ENCODE results near the gene MCM3AP. TPM values are rescaled to one million over a fixed set of nuclear protein-coding genes. Genes with fewer than 3 reads are reported as not detected.

The MCM3AP gene
- total RNA-seq, 4 donors from 2014 or later: 96.7 to 178 (median 148) TPM

DNA sequence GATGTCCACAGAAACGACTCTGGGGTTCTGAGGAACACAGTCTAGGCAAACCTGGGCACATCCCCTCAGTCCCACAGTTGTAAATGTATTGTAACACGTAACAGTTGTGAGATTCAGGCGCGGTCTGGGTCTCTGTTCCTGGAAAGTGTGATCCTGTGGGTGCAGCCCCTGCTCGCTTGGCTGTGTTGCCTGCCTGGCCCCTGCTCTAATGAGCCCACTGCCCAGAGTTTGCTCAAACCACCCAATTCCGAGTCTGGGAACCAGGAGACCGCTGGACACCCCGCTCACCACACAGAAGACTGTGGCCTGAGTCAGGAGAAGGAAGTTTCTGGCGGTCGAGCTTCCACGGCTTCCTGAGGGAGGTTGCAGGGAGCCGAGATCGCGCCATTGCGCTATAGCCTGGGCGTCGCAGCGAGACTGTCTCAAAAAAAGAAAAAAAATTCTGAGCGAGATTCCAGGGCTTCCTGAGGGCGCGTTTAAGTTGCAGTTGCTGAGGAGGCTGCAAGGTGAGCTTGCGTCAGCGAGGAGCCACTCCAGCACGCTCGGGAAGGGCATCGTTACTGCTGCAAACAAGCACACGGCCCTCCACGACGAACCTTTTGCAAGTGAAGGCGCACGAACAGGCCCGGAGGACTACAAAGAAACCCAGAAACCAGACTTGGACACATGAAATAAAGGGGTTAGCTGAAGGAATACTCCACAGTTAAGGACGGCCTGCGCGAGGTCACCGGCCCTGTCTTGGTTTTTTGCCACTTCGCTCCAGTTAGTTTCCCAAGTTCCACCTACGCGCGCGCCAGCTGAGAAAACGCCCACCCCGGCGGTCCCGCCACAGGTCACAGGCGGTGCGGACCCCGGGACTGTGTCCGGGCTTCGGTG is 37.2 kb upstream of the MCM3AP start:
- Histone ChIP-seq H3K27ac (peak overlapping the region in 2 of 4 donors; percentile 21 to 98), H3K36me3 (peaks cover 0 to 2% (median 0%) of the 10 kb centered on the region in 3 donors), H3K4me1 (peaks cover 0 to 25% (median 7%) of the 10 kb centered on the region in 4 donors), H3K4me3 (peak overlapping the region; percentile 80 to 92 (median 86)), H3K27me3 (no peaks in the 10 kb centered on the region), H3K9me3 (no peaks in the 10 kb centered on the region)
- TF ChIP-seq CTCF (IDR thresholded peaks at IDR 0.05) (no peak), POLR2A (IDR thresholded peaks at IDR 0.05) (no peak)
- no peak for DNase-seq

GRCh38 chr21:46320331-46320801 is 35.0 kb upstream of the MCM3AP start:
- peaks cover 0 to 16% (median 5%) of the 10 kb centered on the region in 4 donors for H3K4me1 ChIP-seq
- no peak for TF ChIP-seq CTCF (IDR thresholded peaks at IDR 0.05)
- TF ChIP-seq POLR2A (IDR thresholded peaks at IDR 0.05): no peak
- no peak for DNase-seq
- H3K27me3 ChIP-seq: no peaks in the 10 kb centered on the region
- H3K36me3 ChIP-seq: no peaks in the 10 kb centered on the region
- no peaks in the 10 kb centered on the region for H3K9me3 ChIP-seq
- H3K27ac ChIP-seq: no peak overlapping the region
- no peak overlapping the region for H3K4me3 ChIP-seq

DNA sequence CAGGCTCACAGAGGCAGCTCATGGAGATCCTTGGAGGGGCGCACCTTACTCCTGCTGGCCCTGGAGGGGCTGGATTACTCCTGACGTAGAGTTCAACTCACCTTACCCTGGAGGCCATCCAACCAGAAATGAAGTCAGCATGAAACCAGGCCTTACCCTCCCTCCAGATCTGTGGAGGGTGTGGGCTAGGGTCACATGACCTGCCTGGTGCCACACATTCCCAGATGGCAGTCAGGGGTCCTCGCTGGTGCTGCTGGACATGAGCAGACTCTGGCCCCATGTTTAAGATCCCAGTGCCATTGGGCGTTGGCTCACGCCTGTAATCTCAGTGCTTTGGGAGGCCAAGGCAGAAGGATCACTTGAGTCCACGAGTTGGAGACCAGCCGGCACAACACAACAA is 33.8 kb upstream of the MCM3AP start:
- no peak for DNase-seq
- Histone ChIP-seq H3K4me1 (peaks cover 0 to 13% (median 5%) of the 10 kb centered on the region in 4 donors), H3K27me3 (no peaks in the 10 kb centered on the region), H3K4me3 (no peak overlapping the region), H3K36me3 (no peaks in the 10 kb centered on the region), H3K9me3 (no peaks in the 10 kb centered on the region), H3K27ac (no peak overlapping the region)
- TF ChIP-seq CTCF (IDR thresholded peaks at IDR 0.05): no peak
- no peak for TF ChIP-seq POLR2A (IDR thresholded peaks at IDR 0.05)

GRCh38 chr21:46318464-46318845 is 33.0 kb upstream of the MCM3AP start:
- no peak for DNase-seq
- Histone ChIP-seq H3K4me3 (no peak overlapping the region), H3K4me1 (peaks cover 0 to 13% (median 5%) of the 10 kb centered on the region in 4 donors), H3K27ac (no peak overlapping the region), H3K9me3 (no peaks in the 10 kb centered on the region), H3K27me3 (no peaks in the 10 kb centered on the region), H3K36me3 (no peaks in the 10 kb centered on the region)
- no peak for TF ChIP-seq POLR2A (IDR thresholded peaks at IDR 0.05)

DNA sequence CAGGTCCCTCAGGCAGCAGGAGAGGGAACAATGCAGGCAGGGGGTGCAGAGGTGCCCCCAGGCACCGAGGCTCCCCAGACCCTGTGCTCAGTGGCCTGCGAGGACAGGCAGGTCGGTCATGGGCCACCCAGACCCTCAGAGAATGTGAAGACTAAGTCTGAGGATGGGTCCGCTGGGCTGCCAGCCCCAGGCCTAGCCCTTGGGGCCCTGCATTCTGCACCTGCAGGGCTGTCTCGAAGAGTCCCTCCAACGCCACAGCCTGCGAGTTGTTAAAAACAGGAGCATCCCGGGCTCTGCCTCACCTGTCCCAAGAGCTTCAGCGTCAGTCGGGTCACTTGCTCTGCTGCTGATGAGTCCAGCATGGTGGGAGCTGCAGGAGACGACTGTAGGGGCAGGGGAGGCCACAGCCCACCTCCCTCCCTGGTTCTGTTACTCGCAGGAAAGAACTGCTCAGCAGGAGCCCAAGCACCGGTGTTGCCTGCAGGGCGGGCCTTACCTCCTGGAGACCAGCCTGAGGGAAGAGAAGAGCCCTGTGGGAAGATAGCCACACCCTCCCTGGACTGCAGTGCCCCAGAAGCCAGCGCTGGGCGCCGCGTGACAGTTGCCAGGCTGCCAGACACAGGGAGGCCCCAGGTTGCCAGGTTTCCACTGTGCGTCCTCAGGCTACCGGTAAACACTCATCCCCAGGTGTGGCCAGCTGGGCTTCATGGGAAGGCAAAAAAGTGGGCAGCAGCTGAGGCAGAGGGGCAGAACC is 32.5 kb upstream of the MCM3AP start:
- peak in 1 of 3 donors; percentile 69 for DNase-seq
- Histone ChIP-seq H3K27me3 (no peaks in the 10 kb centered on the region), H3K36me3 (no peaks in the 10 kb centered on the region), H3K4me1 (peaks cover 0 to 11% (median 3%) of the 10 kb centered on the region in 4 donors), H3K27ac (no peak overlapping the region), H3K9me3 (no peaks in the 10 kb centered on the region), H3K4me3 (no peak overlapping the region)
- no peak for TF ChIP-seq CTCF (IDR thresholded peaks at IDR 0.05)
- no peak for TF ChIP-seq POLR2A (IDR thresholded peaks at IDR 0.05)

Measured in Peyer's patch (tissue), 4 donors.